Measurements from ENCODE around the gene RASGRF1.

DNA sequence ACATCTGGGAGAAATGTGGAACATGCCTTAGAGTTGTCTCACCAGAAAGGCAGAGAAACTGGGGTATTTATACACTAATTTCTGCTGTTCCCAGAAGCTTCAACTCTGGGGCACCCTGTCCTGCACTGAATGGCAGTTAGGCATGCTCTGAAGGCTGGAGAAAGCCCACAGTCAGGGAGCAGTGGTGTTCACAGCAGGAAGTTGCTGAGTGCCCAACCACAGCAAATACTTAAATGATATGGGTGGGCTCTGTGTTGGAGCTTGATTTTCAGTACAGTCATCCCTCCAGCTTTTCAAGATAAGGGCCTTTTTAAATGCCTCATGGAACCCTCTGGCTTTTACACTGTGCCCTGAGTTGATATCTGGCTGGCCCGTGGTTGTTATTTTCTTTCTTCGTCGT, 38.7 kb upstream of the RASGRF1 start:
- TF ChIP-seq, protein P1, sequence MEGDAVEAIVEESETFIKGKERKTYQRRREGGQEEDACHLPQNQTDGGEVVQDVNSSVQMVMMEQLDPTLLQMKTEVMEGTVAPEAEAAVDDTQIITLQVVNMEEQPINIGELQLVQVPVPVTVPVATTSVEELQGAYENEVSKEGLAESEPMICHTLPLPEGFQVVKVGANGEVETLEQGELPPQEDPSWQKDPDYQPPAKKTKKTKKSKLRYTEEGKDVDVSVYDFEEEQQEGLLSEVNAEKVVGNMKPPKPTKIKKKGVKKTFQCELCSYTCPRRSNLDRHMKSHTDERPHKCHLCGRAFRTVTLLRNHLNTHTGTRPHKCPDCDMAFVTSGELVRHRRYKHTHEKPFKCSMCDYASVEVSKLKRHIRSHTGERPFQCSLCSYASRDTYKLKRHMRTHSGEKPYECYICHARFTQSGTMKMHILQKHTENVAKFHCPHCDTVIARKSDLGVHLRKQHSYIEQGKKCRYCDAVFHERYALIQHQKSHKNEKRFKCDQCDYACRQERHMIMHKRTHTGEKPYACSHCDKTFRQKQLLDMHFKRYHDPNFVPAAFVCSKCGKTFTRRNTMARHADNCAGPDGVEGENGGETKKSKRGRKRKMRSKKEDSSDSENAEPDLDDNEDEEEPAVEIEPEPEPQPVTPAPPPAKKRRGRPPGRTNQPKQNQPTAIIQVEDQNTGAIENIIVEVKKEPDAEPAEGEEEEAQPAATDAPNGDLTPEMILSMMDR (IDR thresholded peaks at IDR 0.05) = no peak
- TF ChIP-seq EP300 (IDR thresholded peaks at IDR 0.05) (no peak), POLR2AphosphoS5 (IDR thresholded peaks at IDR 0.05) (no peak)
